Upper lobe of right lung (tissue), 1 donor: ENCODE results near the gene CABP1. TPM values are rescaled to one million over a fixed set of nuclear protein-coding genes. Genes with fewer than 3 reads are reported as not detected.

Experiments
- ATAC-seq: fragments of 200-7000 bp; cut with Tn5 transposase; one replicate; pipeline ENCODE4 v1.9.1; 2020; ENCODE audit warnings: mild to moderate bottlenecking, moderate library complexity
- DNase-seq: peaks from one replicate; pipeline ENCODE4 v3.0.0-alpha.2; 2020
- H3K27ac ChIP-seq: fragments of 200-600 bp; one replicate; pipeline ENCODE4 v1.8.0; 2022
- H3K27me3 ChIP-seq: fragments of 200-600 bp; one replicate; pipeline ENCODE4 v1.8.0; 2022; ENCODE audit warnings: mild to moderate bottlenecking
- H3K36me3 ChIP-seq: fragments of 200-600 bp; one replicate; pipeline ENCODE4 v1.8.0; 2022
- H3K4me1 ChIP-seq: fragments of 200-600 bp; one replicate; pipeline ENCODE4 v1.8.0; 2022
- H3K4me3 ChIP-seq: fragments of 200-600 bp; one replicate; pipeline ENCODE4 v1.8.0; 2022; ENCODE audit warnings: mild to moderate bottlenecking
- H3K9me3 ChIP-seq: fragments of 200-600 bp; one replicate; pipeline ENCODE4 v1.8.0; 2022
- intact Hi-C: fragments of 100-400 bp; cut with DNase I; formaldehyde crosslinking; loops from one replicate; pipeline ENCODE4 v1.11.0; 2022
- total RNA-seq: library from RNA; stranded (reverse); fragmentation: NEBNext Ultra II Directional; extraction: Animal tissue kit (Norgen Biotek cat#: 25700); gene quantifications from one replicate; pipeline ENCODE4 v1.2.1, GENCODE V29; 2021
- TF ChIP-seq, protein P1 (sequence below): fragments of 200-600 bp; IDR thresholded peaks from one replicate; pipeline ENCODE4 v1.8.0; 2022; ENCODE audit warnings: antibody characterized with exemption
- donor health status: DM: no; HTN: yes; CAD: no; lungs with severe emphysema.

Gene CABP1
- total RNA-seq, 1 donor from 2014 or later: 0.23 TPM

DNA sequence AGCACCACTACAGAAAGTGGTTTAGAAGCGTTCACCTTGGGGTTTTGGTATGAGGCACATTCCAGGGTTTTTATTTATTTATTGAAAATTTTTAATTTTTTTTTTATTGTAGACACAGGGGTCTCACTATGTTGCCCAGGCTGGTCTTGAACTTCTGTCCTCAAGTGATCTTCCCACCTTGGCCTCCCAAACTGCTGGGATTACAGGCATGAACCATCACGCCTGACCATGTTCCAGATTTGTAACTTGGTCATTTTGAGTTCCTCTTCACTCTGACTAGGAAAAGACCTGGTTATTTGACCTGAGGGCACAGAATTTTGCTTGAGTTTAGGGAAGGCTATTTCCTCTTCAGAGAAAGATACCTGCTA lies 49.6 kb downstream of the CABP1 start:
- no peak for ATAC-seq
- peaks cover 11% of the 10 kb centered on the region for H3K36me3 ChIP-seq
- intact Hi-C loops: no loop called here
- no peaks in the 10 kb centered on the region for H3K27me3 ChIP-seq
- no peak overlapping the region for H3K27ac ChIP-seq
- DNase-seq: no peak
- no peaks in the 10 kb centered on the region for H3K9me3 ChIP-seq
- no peak overlapping the region for H3K4me3 ChIP-seq
- H3K4me1 ChIP-seq: peaks cover 23% of the 10 kb centered on the region
- TF ChIP-seq, protein P1, sequence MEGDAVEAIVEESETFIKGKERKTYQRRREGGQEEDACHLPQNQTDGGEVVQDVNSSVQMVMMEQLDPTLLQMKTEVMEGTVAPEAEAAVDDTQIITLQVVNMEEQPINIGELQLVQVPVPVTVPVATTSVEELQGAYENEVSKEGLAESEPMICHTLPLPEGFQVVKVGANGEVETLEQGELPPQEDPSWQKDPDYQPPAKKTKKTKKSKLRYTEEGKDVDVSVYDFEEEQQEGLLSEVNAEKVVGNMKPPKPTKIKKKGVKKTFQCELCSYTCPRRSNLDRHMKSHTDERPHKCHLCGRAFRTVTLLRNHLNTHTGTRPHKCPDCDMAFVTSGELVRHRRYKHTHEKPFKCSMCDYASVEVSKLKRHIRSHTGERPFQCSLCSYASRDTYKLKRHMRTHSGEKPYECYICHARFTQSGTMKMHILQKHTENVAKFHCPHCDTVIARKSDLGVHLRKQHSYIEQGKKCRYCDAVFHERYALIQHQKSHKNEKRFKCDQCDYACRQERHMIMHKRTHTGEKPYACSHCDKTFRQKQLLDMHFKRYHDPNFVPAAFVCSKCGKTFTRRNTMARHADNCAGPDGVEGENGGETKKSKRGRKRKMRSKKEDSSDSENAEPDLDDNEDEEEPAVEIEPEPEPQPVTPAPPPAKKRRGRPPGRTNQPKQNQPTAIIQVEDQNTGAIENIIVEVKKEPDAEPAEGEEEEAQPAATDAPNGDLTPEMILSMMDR: no peak

DNA sequence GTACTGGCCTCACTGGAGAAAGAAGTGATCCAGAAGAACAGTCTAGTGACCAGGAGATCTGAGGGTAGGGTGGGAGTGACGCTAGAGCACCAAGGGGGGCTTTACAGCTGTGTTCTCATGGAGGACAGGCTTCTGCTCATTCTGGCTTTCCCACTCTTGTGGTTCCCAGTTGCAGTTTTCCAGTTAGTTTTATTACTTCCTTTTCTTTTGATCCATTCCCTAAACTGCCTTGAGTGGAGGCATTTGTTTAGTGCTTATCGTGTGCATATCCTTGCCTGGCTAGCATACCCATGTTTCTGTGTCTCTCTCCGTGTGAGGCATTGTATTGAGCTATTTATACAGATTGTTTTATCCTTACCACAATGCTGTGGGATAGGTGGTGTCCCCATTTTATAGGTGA lies 50.6 kb downstream of the CABP1 start:
- no peak for ATAC-seq
- H3K4me3 ChIP-seq: no peak overlapping the region
- H3K27me3 ChIP-seq: no peaks in the 10 kb centered on the region
- no peak for DNase-seq
- H3K9me3 ChIP-seq: no peaks in the 10 kb centered on the region
- intact Hi-C loops: no loop called here
- peaks cover 23% of the 10 kb centered on the region for H3K4me1 ChIP-seq
- TF ChIP-seq, protein P1: no peak
- H3K27ac ChIP-seq: no peak overlapping the region
- H3K36me3 ChIP-seq: peaks cover 20% of the 10 kb centered on the region

DNA sequence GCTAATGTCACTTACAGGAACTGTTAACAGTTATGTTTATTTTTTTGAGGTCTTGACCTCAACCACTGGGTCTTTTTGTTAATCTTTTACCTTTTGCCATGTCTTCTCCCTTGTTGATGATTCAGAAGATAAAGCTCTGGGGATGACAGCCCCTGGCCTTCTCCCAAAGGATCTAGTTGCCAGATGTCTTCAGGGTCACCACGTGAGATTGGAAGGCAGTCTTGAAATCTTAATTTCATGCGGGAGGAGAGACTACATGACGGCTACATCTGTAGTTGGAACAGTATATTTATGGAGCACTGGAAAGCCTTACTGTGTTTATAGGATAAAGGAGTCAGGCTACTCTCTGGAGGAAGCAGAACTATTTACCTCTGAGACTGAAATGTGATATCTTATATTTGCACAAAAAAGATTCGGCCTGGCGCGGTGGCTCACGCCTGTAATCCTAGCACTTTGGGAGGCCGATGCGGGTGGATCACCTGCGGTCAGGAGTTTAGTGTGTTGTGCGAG lies 52.2 kb downstream of the CABP1 start:
- Histone ChIP-seq H3K27ac (no peak overlapping the region), H3K9me3 (no peaks in the 10 kb centered on the region), H3K27me3 (no peaks in the 10 kb centered on the region), H3K4me1 (peaks cover 23% of the 10 kb centered on the region), H3K36me3 (peaks cover 36% of the 10 kb centered on the region), H3K4me3 (no peak overlapping the region)
- no peak for ATAC-seq
- intact Hi-C loops: no loop called here
- TF ChIP-seq, protein P1: no peak
- DNase-seq: no peak

DNA sequence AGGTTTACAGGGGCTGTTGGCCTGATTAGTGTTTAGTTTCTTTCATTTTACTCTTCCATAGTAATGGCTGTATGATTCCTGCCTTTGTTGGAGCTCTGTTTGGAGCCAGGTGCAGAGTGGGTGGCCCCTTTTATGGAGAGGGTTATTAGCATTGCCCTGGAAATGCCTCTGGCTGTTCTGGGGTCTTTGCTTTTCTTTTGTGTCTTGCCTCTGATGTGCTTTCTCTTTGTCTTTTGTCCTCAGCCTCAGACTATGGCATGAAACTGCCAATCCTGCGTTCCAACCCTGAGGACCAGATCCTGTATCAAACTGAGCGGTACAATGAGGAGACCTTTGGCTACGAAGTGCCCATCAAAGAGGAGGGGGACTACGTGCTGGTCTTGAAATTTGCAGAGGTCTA lies 53.4 kb downstream of the CABP1 start:
- Histone ChIP-seq H3K27ac (no peak overlapping the region), H3K9me3 (no peaks in the 10 kb centered on the region), H3K4me1 (peaks cover 25% of the 10 kb centered on the region), H3K36me3 (peaks cover 45% of the 10 kb centered on the region), H3K27me3 (no peaks in the 10 kb centered on the region), H3K4me3 (no peak overlapping the region)
- TF ChIP-seq, protein P1: no peak
- intact Hi-C loops: no loop called here
- no peak for DNase-seq
- ATAC-seq: no peak

DNA sequence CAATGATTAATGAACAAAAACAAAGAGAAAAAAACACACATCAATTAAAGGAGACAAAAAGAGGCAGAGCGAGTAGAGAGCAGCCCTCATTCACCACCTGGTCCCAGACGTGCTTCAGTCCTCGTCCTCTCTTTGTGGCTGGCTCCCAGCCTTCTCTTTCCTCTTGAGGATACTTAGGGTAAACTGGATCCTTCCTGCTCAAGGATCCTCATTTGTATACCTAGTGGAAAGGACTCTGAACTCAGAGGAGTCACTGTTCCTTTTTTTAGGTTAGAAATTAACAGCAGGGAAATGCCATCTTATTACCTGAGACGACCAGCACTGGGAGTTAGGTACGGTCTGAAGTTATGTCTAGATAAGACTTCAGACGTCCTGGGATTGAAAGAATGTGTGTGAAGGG lies 56.2 kb downstream of the CABP1 start:
- Histone ChIP-seq H3K36me3 (peaks cover 70% of the 10 kb centered on the region), H3K27me3 (no peaks in the 10 kb centered on the region), H3K4me1 (peaks cover 12% of the 10 kb centered on the region), H3K27ac (no peak overlapping the region), H3K4me3 (no peak overlapping the region), H3K9me3 (no peaks in the 10 kb centered on the region)
- intact Hi-C loops: no loop called here
- peak; percentile 73 for ATAC-seq
- DNase-seq: no peak
- TF ChIP-seq, protein P1: no peak

DNA sequence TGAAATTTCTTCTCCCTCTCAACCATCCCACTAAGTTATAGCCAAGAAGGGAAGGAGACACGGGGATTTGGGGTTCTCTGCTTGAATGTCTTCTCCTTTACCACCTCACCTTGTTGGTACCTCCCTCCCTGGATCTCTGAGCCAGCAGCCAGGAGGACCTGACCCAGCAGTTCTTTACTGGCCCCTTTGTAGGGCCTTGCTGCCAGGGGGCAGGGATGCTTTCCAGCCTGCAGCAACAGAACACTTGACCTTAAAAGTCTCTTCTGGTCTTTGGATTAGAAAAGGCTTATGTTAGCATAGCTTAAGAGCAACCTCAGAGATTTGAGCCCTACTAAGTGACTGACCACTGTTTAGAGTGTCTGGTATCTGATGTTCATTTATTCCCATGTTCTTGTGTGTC lies 56.9 kb downstream of the CABP1 start:
- Histone ChIP-seq H3K36me3 (peaks cover 70% of the 10 kb centered on the region), H3K4me3 (no peak overlapping the region), H3K9me3 (no peaks in the 10 kb centered on the region), H3K27ac (no peak overlapping the region), H3K27me3 (no peaks in the 10 kb centered on the region), H3K4me1 (peaks cover 12% of the 10 kb centered on the region)
- ATAC-seq (no peak), DNase-seq (no peak)
- TF ChIP-seq, protein P1: no peak
- intact Hi-C loops: no loop called here
